ENCODE data around the gene CACNA1C.

Gene CACNA1C

GRCh38 chr12:2578772-2579171 lies 526.0 kb downstream of the CACNA1C start:
- DNase-seq: no peak

DNA sequence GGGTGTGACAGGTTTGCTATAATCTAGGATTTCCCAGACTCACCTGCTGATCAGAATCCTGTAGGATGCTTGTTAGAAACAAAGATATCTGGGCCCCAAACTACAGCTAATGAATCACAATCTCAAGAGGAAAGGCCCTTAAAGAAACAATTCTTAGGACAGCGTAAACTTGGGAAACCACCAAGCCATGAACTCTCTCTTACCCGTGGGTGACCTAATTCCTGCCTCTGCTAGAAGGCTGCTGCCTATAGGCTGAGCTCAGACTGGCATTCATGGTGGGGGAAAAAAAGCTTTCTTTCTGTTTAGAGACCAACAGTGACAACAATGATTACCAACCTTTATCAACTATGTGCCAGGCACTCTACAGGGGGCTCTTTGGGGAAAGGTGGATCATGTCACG lies 528.0 kb downstream of the CACNA1C start:
- DNase-seq: no peak

DNA sequence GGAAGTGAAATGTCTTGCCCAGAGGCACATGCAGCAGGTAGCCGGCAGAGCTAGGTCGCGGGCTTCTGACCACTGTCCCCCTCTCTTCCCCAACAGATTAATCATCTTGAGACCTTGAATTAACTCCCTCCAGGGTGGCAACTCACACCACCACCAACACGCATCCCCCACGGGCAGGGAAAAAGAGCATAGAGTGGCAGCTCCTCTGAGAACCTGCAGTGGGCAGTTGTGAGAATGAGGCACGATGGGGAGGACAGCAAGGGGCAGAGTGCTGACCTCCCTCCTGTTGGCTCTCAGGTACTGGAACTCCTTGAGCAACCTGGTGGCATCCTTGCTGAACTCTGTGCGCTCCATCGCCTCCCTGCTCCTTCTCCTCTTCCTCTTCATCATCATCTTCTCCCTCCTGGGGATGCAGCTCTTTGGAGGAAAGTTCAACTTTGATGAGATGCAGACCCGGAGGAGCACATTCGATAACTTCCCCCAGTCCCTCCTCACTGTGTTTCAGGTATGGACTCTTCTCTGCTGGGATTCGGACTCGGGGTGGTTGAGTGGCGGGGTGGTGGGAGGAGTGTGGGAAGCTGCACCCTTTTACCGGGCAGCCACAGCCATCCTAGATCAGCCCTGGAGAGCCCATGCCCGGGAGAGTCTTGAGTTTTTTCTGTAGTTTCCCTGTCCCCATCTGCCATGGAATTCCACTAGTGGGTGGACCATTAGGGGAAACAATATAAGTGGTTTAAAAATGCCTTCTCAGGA lies 528.7 kb downstream of the CACNA1C start:
- no peak for DNase-seq

DNA sequence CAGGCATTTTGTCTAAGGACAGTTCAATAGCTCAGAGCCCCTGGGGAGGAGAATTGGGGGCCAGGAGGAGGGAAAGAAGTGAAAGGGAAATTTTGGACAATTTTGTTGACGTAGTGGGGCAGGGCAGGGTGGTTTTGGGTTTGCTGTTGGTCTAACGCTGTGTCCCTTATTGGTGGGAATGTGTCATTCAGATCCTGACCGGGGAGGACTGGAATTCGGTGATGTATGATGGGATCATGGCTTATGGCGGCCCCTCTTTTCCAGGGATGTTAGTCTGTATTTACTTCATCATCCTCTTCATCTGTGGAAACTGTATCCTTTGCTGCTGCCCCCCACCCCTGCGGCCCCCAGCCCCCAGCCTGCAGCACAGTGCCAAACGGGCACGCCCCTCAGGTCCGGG lies 529.8 kb downstream of the CACNA1C start:
- no peak for DNase-seq

DNA sequence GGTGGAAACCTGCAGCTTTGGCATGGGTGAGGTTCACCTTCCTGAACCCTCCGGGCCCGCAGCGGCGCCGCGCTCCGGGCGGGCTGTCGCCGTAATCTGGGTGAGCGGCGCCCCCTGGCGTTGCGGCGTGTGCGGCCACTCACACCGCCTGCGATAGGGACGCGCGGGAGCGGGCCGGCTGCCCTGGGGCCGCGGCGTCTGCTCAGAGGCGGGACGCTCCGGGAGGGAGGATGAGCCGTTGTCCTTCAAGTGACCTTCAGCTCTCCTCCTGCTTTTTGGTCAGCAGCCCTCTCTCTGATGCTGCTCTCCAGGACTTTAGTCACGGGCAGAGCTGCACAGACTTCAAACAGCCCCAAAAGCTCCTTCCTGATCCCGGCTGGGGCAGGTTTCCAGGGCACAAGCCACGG lies 530.3 kb downstream of the CACNA1C start:
- no peak for DNase-seq

- DNase-seq: no peak
These were observed 531.0 kb downstream of the CACNA1C start for GRCh38 chr12:2583642-2584401.

DNA sequence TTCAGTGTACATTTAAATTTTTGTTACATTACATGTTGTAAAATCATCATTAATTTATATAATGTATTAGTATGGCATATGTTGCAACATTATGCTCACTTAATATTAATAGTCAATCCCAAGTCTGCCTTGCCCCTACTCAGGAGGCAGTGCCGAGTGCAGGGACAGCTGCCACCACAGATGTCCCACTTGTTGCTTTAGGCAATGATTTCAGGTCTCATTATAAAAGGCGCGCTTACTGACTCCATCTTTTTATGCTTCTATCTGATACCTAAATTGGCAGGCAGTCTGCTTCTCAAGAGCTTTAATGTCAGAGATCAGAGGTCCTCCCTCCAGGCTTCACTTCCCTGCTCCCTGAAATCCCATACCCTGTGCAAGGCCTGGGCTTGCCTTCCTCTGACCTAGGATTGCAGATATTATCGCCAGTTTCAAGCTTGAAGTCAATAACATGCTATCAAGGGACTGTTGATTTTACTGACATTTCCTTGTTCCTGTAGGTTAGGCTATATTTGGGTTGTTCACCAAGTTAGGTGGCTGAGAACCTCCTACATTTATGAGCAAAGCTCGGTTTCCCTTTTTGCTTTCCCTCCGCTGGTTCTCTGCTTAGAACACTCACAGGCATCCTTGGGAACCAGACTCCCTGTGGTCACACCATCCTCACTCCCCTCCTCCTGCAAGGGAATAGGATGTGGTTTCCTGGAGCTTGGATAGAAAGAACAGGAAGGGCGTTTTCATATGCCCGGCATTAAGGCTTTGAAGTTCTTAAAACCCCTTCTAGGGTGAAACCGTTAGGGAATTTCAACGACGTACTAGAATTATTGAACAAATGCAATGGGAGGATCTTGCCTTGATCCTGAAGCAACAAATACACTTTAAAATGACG lies 533.6 kb downstream of the CACNA1C start:
- no peak for DNase-seq

DNA sequence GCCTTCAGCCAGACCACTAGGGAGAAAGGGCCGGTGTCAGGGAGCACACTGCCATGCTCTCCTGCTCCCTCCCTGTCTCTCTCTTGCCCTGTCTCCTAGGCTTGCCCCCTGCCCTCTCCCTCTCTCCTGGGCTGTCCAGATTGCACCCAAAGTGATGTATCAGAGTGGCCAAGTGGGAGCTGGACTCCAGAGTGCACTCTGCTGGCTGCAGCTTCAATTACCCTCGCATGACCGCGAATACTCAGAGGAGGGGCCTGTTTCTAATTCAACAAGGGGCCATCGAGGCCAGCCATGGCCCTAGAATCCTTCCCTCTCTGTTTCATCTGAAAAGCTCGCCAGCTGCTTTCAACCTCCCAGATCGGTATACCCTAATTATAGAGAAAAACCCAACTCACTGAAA lies 535.6 kb downstream of the CACNA1C start:
- DNase-seq: no peak

DNA sequence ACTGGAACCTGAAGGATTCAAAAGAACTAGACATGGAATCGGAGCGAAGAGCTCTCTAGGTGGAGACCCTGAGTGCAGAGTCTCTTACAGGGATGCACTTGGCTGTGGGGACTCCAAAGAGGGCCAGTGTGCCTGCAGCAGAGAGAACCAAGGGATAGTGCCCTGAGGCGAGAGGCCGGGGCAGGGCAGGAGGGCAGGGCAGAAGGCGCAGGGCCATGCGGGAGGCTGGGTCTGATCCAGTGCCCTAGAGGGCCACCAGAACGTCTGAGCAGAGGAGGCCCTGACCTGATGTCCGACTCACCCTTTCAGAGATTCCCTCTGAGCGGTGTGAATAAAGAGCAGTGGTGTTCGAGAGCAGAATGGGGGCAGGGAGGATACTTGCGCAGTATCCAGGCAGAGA lies 536.6 kb downstream of the CACNA1C start:
- DNase-seq: no peak

DNA sequence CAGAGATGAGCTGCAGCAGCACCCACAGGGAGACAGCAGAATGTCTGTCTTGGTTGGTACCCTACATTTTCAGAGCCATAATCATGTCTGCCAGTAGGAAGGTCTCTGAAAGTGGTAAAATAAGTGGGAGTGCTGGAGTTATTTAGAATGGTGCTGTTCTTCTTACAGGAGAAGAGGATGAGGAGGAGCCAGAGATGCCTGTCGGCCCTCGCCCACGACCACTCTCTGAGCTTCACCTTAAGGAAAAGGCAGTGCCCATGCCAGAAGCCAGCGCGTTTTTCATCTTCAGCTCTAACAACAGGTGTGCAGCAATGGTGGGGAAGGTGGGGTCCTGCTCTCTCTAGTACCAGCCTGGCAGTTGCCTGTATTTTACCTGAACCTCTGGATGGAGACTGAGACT lies 540.3 kb downstream of the CACNA1C start:
- DNase-seq: no peak

- no peak for DNase-seq
These were observed 543.7 kb downstream of the CACNA1C start for GRCh38 chr12:2596441-2596840.

GRCh38 chr12:2605301-2605700 lies 552.5 kb downstream of the CACNA1C start:
- no peak for DNase-seq

GRCh38 chr12:2606186-2606910 lies 553.6 kb downstream of the CACNA1C start:
- no peak for DNase-seq

DNA sequence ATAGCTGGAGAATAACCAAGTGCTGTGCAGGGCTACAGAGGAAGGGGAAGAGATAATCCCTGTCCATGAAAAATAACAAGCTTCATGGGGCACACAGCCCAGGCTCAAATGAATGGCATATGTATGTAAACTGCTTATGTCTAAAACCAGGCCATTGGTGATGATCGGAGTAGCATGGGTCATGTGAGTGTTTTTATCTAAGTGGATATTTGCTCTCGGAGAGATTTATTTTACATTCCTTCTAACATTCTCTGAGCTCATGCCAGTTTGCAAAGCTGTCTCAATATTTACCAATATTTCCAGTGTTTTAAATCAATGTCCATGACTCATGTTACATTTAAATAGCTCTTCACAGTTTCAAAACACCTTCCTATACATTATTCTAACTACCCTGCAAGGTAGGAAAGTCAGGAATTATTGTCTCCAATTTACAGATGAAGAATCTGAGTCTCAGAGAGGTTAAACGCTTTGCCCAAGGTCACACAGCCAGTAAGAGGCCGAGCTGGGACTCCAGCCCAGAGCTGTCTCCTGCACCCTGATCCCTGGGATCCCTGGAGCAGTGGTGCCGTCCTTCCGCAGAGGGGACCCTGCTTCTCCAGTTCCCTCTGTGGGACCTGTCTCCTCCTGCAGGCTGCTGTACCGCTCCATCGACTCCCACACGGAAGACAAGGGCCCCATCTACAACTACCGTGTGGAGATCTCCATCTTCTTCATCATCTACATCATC lies 555.3 kb downstream of the CACNA1C start:
- DNase-seq: no peak

DNA sequence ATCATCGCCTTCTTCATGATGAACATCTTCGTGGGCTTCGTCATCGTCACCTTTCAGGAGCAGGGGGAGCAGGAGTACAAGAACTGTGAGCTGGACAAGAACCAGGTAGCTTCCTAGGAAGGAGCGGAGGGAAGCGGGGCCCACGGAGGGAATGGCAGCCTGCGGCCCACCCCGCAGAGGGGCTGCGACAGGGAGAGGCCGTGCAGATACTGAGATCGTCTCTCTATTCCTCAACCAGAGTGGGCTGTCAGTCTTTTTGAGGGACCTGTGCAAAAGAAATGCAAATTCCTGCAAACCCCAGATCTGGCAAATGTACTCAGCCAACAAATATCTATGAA lies 555.8 kb downstream of the CACNA1C start:
- DNase-seq: no peak

DNA sequence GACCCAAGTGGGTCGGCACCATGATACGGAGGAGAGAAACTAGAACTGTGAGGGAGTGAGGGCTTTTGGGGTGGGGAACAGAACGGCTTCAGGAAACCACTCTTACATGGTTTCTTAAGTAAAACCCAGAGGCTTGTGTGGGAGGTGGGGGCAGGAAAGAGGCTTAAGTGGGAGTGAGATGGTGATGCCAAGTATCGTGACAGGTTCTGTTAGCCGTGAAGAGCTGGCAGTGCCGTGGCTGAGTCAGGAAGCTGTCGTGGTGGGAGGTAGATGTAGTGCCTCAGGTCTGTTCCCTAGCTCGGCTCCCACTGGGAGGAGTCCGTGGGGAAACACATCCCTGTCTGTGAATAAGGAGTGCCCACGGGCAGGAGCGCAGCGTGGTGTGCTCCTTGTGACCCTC lies 556.2 kb downstream of the CACNA1C start:
- DNase-seq: no peak

DNA sequence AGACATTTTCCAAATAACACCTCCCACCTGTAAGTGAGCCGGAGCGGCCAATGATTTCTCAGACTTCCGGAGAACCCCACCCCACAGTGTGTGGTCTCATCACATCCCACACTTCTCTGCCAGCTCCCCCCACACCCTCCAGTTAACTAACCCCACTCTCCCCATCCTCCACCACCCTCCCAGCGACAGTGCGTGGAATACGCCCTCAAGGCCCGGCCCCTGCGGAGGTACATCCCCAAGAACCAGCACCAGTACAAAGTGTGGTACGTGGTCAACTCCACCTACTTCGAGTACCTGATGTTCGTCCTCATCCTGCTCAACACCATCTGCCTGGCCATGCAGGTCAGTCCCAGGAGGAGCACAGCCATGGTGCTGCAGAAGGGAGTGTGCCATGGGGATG lies 557.6 kb downstream of the CACNA1C start:
- no peak for DNase-seq

DNA sequence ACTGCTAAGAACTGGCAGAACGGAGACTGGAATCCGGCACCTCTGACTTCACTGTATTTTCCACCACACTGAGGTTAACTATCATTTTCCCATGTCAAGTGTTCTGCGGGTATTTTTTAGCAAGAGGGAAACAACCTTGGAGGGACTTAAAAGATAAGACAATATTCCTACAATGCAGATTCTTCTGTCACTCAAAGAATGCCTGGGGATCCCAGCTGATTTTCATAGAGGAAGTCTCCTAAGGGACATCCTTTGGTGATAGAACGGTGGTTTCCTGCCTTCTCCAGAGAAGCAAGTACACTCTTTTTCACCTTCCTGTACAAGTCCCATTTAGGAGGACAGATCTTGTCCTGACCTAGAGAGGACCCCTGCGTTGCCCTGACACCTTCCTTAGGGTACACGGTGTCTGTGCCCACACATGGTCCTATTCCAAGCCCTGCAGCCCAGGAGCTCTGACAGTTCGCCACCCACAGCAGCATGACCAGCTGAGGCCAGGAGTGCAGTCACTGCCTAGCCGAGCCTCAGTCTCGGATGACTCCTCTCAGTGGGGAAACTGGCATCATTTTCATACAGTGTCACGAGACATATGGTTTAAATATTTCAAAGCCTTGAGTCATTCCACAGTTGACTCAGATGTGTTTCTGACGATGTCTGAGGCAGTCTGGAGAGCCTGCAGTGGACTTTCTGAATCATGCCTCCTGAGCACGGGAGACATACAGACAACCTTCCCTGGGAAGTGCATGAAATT lies 560.7 kb downstream of the CACNA1C start:
- DNase-seq: no peak

DNA sequence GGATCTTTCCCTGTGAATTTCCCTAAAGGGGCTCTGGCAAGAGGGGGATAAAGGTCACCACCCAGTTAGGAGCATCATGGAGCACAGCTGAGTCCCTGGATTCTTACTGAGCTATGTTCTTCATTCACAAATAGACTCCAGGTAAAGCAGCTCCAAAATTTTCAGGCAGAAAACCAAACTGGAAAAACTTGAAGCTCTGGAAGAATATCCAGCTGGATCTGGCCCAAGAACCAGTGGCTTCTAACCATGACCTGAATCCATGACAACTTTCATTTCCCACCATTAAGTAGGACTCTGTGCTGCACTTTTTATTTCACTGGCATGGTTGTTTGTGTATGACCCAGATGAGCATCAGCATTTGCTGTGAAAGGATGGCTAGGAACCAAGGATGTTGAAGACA lies 561.6 kb downstream of the CACNA1C start:
- no peak for DNase-seq

DNA sequence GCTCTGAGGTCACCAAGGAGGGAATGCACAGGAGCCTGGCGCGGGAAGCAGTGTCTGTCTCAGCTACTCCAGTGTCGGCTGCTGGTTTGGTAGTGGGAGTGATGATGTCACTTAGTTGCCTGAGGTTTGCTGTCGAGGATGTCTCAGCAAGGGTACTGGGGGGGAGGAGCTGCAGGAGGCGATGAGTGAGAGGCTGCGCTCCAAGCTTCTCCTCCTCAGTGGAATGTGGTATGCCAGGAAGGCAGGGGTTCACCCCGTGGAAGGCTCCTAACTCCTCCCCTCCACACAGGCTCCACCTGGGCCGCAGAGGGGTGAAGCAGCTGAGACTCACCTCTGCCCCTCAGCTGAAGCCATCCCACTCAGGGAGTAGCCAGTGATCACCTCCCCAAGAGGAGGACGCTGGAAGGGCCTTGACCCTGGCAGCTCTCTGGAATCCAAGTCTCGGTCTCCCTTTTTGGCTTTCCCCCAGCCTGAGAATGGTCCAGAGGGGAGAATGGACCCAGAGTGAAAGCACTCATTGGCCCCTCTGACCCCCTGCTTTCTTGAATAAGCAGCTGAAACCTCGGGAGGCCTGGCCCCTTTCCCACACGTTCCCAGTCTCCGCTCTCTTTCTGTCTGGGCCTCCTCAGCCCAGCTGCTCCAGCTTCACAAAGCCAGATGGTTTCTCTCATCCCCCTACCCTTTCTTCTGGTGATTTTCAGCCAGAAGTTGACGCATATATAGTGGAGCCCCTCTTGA lies 563.0 kb downstream of the CACNA1C start:
- DNase-seq: no peak

DNA sequence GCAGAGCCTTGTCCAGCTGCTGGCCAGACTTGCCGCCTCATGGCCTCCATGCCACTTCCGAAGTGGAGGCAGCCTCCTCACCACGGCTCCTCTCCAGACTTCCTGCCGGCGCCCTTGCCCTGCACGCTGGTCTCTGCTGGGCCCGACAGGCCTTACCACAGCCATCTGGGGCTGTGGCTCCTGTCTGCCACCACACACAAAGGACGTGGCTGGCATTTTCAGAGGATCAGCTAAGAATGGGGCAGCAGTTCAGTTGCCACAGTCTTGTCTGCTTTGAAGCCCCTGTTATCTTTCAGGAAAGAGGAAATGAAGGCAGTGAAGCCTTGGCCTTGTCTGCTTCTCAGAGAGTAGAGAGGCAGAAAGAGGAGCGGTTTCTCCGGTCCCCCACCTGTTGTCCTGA lies 564.0 kb downstream of the CACNA1C start:
- DNase-seq: no peak
